Measurements from ENCODE around the gene WDR35. TPM values are rescaled to one million over a fixed set of nuclear protein-coding genes. Genes with fewer than 3 reads are reported as not detected.
A peak's percentile ranks its signal among the peaks of the same experiment; 100 is the strongest.

Gene WDR35
- total and polyA plus RNA-seq, 2 of the 4 experiments (the other 2 are of a cell fraction) = 3.4 to 8.1 TPM

- no TSS peak for BruUV-seq (replicated peaks)
- CTCF ChIA-PET = no interaction called here
Measured at GRCh38 chr2:19911808-19912509, 77.9 kb downstream of the WDR35 start.

More at GRCh38 chr2:19911808-19912509, 77.9 kb downstream of the WDR35 start:
- H3K4me1 ChIP-seq (ENCODE audit: control insufficient read depth, insufficient read depth, low read length) = no peaks in the 10 kb centered on the region; the same call in 1 of the 2 replicates
- intact Hi-C loops (cut with micrococcal nuclease) (no loop called here), in situ Hi-C loops (cut with MboI; ENCODE audit: low sequenced_read_pairs) (no loop called here), dilution Hi-C loops (cut with HindIII; ENCODE audit: low sequenced_read_pairs, unreplicated experiment) (no loop called here)
- no peak overlapping the region for H3K27ac ChIP-seq (ENCODE audit: insufficient read depth, low read length)
- WGBS, 2 experiments (ENCODE audit: extremely low coverage in 2 of 2, insufficient read length in 1 of 2) = 95% methylated on average over 2 of the region's 9 CpGs; no CpG with 5 or more reads in 1 of the 2 experiments
- H4K91ac ChIP-seq (ENCODE audit: insufficient read depth, low read depth, low read length) = no peak overlapping the region
- no peak overlapping the region for H3K23ac ChIP-seq (ENCODE audit: low read depth, low read length)
- H3K4me2 ChIP-seq (ENCODE audit: low read depth, low read length) = no peak overlapping the region
- no peak overlapping the region for H2BK120ac ChIP-seq (ENCODE audit: low read depth, low read length)
- no peak overlapping the region for H4K8ac ChIP-seq (ENCODE audit: low read depth in 2 of 2, low read length in 2 of 2)
- H4K5ac ChIP-seq (ENCODE audit: low read depth, low read length) = no peak overlapping the region
- H3K9ac ChIP-seq (ENCODE audit: low read depth, low read length) = no peak overlapping the region
- no peak overlapping the region for H3K4me3 ChIP-seq (ENCODE audit: insufficient read depth, low read depth, low read length)
- no peak overlapping the region for H3K4ac ChIP-seq (ENCODE audit: low read depth, low read length)
- peaks cover 3% of the 10 kb centered on the region; the same call in 1 of the 2 replicates for H4K20me1 ChIP-seq (ENCODE audit: insufficient read depth, low read length)
- H3K14ac ChIP-seq (replicated peaks; ENCODE audit: low read depth, low read length) = no peak overlapping the region
- no peak overlapping the region for H3K56ac ChIP-seq (ENCODE audit: extremely low read depth, insufficient read depth, low read length)
- peak; percentile 98 for ATAC-seq (ENCODE audit: low read depth)
- H3K27me3 ChIP-seq (ENCODE audit: control insufficient read depth, insufficient read depth, low read length) = peaks cover 4% of the 10 kb centered on the region; the same call in 1 of the 2 replicates
- peak; percentile 93 for DNase-seq
- no peak overlapping the region for H2BK20ac ChIP-seq (ENCODE audit: low read depth, low read length)
- no peak overlapping the region for H3K18ac ChIP-seq (ENCODE audit: low read depth, low read length)
- POLR2A ChIA-PET (ENCODE audit: unreplicated experiment) = no interaction called here
- no peak overlapping the region for H2AFZ ChIP-seq (replicated peaks; ENCODE audit: low read length, poor library complexity)
- peaks cover 6% of the 10 kb centered on the region for H3K36me3 ChIP-seq (ENCODE audit: control insufficient read depth, insufficient read depth, low read length)
- no peaks in the 10 kb centered on the region for H3K79me1 ChIP-seq (ENCODE audit: low read depth in 1 of 2, low read length in 2 of 2)
- H2BK15ac ChIP-seq (ENCODE audit: low read depth, low read length) = no peak overlapping the region
- no peak overlapping the region for H2AK9ac ChIP-seq (replicated peaks; ENCODE audit: low read depth, low read length, poor library complexity)
- no peaks in the 10 kb centered on the region for H3K9me3 ChIP-seq (ENCODE audit: control insufficient read depth, insufficient read depth, low read length)
- no peak overlapping the region for H2BK5ac ChIP-seq (ENCODE audit: low read depth, low read length, poor library complexity, severe bottlenecking)
- H3K9me1 ChIP-seq (ENCODE audit: insufficient read depth, low read length) = no peaks in the 10 kb centered on the region
- H2AK5ac ChIP-seq (ENCODE audit: low read depth, low read length) = no peak overlapping the region
- TF ChIP-seq BHLHE40 (IDR thresholded peaks at IDR 0.05; ENCODE audit: low read depth, low read length) (peak; percentile 71), MAFK (IDR thresholded peaks at IDR 0.05; ENCODE audit: low read depth, low read length) (peak; percentile 59), RAD21 (IDR thresholded peaks at IDR 0.05; ENCODE audit: low read length) (no peak), FOS (IDR thresholded peaks at IDR 0.05; ENCODE audit: low read depth, low read length) (peak; percentile 65), CEBPB (IDR thresholded peaks at IDR 0.05; ENCODE audit: low read depth, low read length) (peak; percentile 45; the same call in 1 of the 2 replicates), CTCF (conservative IDR thresholded peaks at IDR 0.05; ENCODE audit: low read depth, low read length) (no peak), RCOR1 (IDR thresholded peaks at IDR 0.05; ENCODE audit: insufficient replicate concordance, low read length) (peak; percentile 85)
